GM21367 (cell line): ENCODE data around the gene MZT2A.
"Not testable (repeated sequence)": the region's sequence is repeated elsewhere in the genome, so short reads cannot be mapped to it uniquely, and the experiment has no call there.

Source experiments
- ATAC-seq: cut with Tn5 transposase; IDR thresholded peaks from one replicate; pipeline ENCODE4 v1.9.1; 2021; ENCODE audit not compliant: unreplicated experiment

The MZT2A gene

DNA sequence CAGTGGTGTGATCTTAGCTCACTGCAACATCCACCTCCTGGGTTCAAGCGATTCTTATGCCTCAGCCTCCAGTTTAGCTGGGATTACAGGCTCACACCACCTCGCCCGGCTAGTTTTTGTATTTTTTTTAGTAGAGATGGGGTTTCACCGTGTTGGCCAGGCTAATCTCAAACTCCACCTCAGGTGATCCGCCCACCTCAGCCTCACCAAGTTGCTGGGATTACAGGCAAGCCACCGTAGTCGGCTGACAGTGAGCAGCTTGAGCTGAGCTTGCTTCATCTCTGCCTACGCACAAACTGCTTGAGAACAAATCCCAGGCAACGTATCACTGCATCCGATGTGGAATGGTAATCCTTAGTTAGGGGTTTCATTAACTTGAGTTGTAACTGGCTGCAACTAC, 24.5 kb downstream of the MZT2A start:
- not testable (repeated sequence) for ATAC-seq

DNA sequence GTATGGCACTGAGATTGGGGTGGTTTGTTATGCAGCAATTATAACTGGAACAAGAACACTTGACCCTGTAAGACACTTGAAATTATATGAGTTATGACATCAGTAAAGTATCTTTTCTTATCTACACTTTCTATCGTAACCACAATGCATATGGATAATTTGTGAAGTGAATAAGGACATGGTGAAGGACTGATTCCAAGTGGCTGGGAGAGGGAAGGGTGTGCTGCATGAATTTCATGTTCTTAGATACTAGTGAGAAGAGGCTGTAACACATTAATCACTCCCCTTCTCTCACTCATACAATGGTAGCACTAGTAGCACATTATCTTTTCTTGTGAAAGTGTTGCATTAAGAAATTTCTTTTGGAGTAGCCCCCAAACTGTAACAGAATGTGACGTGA, 37.3 kb downstream of the MZT2A start:
- not testable (repeated sequence) for ATAC-seq

DNA sequence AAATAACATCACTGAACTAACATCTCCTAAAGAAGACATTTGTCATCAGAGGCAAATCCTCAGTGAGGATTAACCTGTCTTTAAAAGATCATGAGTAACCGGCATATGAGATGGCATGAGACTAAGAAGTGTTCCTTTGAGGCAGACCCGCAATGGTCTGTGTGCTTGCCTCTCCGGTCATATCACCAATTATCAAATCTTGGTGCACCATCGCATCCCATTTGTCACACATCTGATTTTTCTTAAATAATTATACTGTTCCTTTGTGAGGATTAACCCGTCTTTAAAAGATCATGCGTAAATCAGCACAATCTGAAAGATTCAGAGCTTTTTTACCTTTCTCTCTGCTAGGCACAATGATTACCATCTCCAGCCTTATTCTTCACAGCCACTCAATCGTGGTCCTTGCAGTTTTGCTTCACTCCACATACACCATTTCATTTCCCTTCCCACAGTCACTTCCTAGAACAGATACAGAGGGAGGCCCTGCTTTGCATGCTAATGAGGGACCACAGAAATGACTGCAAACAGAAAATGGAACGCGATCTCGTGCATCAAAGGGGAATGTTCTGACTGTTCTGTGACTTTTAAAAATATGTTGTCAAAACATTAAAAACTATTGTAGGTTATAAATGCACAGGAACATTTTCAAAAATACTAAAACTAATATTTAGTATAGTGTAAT, 40.8 kb downstream of the MZT2A start:
- peak; percentile 72 for ATAC-seq

- ATAC-seq: not testable (repeated sequence)
Measured at GRCh38 chr2:131447981-131448380, 44.2 kb downstream of the MZT2A start.

DNA sequence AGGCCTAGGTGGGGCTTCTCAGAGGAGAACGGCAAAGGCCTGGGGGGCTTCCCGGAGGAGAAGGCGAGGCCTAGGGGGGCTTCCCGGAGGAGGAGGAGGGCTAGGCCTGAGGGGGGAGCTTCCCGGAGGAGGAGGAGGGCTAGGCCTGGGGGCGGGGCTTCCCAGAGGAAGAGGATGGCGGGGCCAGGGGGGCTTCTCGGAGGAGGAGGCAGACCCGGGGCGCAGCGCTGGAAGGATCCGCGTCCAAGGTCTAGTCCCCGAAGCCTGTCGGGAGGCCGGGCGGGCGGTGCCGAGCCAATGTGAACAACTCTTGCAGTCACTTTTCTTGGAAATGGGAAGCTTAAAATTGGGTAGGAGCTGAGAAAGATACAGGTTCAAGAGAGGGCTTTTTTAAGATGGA, 46.3 kb downstream of the MZT2A start:
- ATAC-seq: no peak

GRCh38 chr2:131445515-131445797, 46.7 kb downstream of the MZT2A start:
- ATAC-seq: not testable (repeated sequence)

- ATAC-seq: not testable (repeated sequence)
Measured at GRCh38 chr2:131444736-131445514, 47.3 kb downstream of the MZT2A start.

GRCh38 chr2:131440742-131441468, 51.3 kb downstream of the MZT2A start:
- not testable (repeated sequence) for ATAC-seq
